Ishikawa (cell line): ENCODE data around the gene SLC1A2.

Experiments used
- CEBPB ChIP-seq: IDR thresholded peaks from 2 replicates; pipeline ENCODE4 v1.6.1; 2012
- CREB1 ChIP-seq: IDR thresholded peaks from 2 replicates; pipeline ENCODE4 v1.6.1; 2012; ENCODE audit warnings: low read depth
- EGR1 ChIP-seq: IDR thresholded peaks from 2 replicates; pipeline ENCODE4 v1.6.1; 2012
- EP300 ChIP-seq: IDR thresholded peaks from 2 replicates; pipeline ENCODE4 v1.6.1; 2012; ENCODE audit warnings: borderline replicate concordance
- FOXM1 ChIP-seq: IDR thresholded peaks from 2 replicates; pipeline ENCODE4 v1.6.1; 2012; ENCODE audit warnings: low read depth, borderline replicate concordance
- MAX ChIP-seq: IDR thresholded peaks from 2 replicates; pipeline ENCODE4 v1.6.1; 2012
- NFIC ChIP-seq: IDR thresholded peaks from 2 replicates; pipeline ENCODE4 v1.6.1; 2012
- RAD21 ChIP-seq: IDR thresholded peaks from 2 replicates; pipeline ENCODE4 v1.6.1; 2012; ENCODE audit warnings: low read depth
- REST ChIP-seq: IDR thresholded peaks from 2 replicates; pipeline ENCODE4 v1.6.1; 2012; ENCODE audit warnings: low read depth, mild to moderate bottlenecking
- TAF1 ChIP-seq: IDR thresholded peaks from 2 replicates; pipeline ENCODE4 v1.6.1; 2012; ENCODE audit warnings: low read depth, mild to moderate bottlenecking
- TCF12 ChIP-seq: IDR thresholded peaks from 2 replicates; pipeline ENCODE4 v1.6.1; 2012; ENCODE audit warnings: low read depth
- TEAD4 ChIP-seq: IDR thresholded peaks from 2 replicates; pipeline ENCODE4 v1.6.1; 2012
- USF1 ChIP-seq: IDR thresholded peaks from 2 replicates; pipeline ENCODE4 v1.6.1; 2012
- YY1 ChIP-seq: IDR thresholded peaks from 2 replicates; pipeline ENCODE4 v1.6.1; 2012; ENCODE audit warnings: low read depth

- no peak for TF ChIP-seq REST
- no peak for TF ChIP-seq RAD21
- TF ChIP-seq NFIC: no peak
- no peak for TF ChIP-seq CEBPB
- no peak for TF ChIP-seq YY1
- no peak for TF ChIP-seq EP300
- TF ChIP-seq MAX: no peak
- no peak for TF ChIP-seq FOXM1
- TF ChIP-seq CREB1: no peak
- TF ChIP-seq TAF1: no peak
- TF ChIP-seq EGR1: no peak
- no peak for TF ChIP-seq TEAD4
- TF ChIP-seq USF1: no peak
- TF ChIP-seq TCF12: no peak
Measured at GRCh38 chr11:35394941-35395340, 24.4 kb downstream of the SLC1A2 start.
